HCT116 (cell line): ENCODE results near the gene BST1. TPM values are rescaled to one million over a fixed set of nuclear protein-coding genes. Genes with fewer than 3 reads are reported as not detected.

ENCODE experiments used
- ATAC-seq: fragments of 200-7000 bp; cut with Tn5 transposase; 2 replicates; pipeline ENCODE4 v1.9.1; 2020; ENCODE audit warnings: mild to moderate bottlenecking, moderate library complexity
- BruUV-seq: library from RNA; stranded (reverse); fragments of 400-500 nt; replicated peaks from 2 replicates; lab custom pipeline; 2021; lab: Mats Ljungman, UMichigan
- CTCF ChIA-PET: fragments of 300-600 bp; sonication (Branson Sonifier 250); formaldehyde crosslinking; loops from one replicate; lab custom pipeline; 2021; ENCODE audit warnings: antibody characterized with exemption; lab: Charles Lee
- POLR2A ChIA-PET: fragments of 300-600, 350-600 bp; sonication (Branson Sonifier 250); formaldehyde crosslinking; loops from one replicate; lab custom pipeline; 2021; ENCODE audit warnings: antibody characterized with exemption; lab: Charles Lee
- RAD21 ChIA-PET, 2 experiments: fragments of 300-600 bp; sonication (Branson Sonifier 250); formaldehyde crosslinking; loops; one replicate each; lab custom pipeline; 2023; ENCODE audit warnings: low total read pairs in 2 of 2; ENCODE audit not compliant: uncharacterized antibody in 2 of 2, unreplicated experiment in 2 of 2, low non-redundant PET in 1 of 2; lab: Charles Lee
- DNase-seq: peaks from one replicate; pipeline ENCODE4 v3.0.0-alpha.2; 2010; ENCODE audit warnings: low read depth, low spot score
- H2AFZ ChIP-seq: fragments of 200-600 bp; shearing (Covaris generic), sonication (generic); 2 replicates; pipeline ENCODE4 v1.6.1; 2017; ENCODE audit warnings: low read depth, mixed run types, mixed read lengths, antibody characterized with exemption, low read length; ENCODE audit not compliant: poor library complexity, severe bottlenecking
- H3K27ac ChIP-seq: 2 replicates; pipeline ENCODE4 v1.5.1; 2012; ENCODE audit warnings: low read depth, low read length
- H3K27me3 ChIP-seq: fragments of 200-600 bp; sonication (generic); 2 replicates; pipeline ENCODE4 v1.6.1; 2016; ENCODE audit warnings: mixed run types, low read length, mixed read lengths; ENCODE audit not compliant: insufficient read depth
- H3K36me3 ChIP-seq, 2 experiments: fragments of 200-500 bp in 1 of 2; fragments of 200-600 bp in 1 of 2; sonication (Bioruptor generic) in 1 of 2; sonication (generic) in 1 of 2; 2 replicates each; pipeline versions ENCODE4 v1.5.1 to v1.6.1; 2014 to 2016; ENCODE audit warnings: low read length in 2 of 2, inconsistent platforms in 1 of 2, mixed read lengths in 1 of 2, mixed run types in 1 of 2; ENCODE audit not compliant: insufficient read depth in 2 of 2, control insufficient read depth in 1 of 2
- H3K4me1 ChIP-seq, 2 experiments: fragments of 200-600 bp in 1 of 2; sonication (generic) in 1 of 2; 2 replicates each; pipeline versions ENCODE4 v1.5.1 to v1.6.1; 2012 to 2017; ENCODE audit warnings: low read length in 2 of 2, inconsistent platforms in 1 of 2, mild to moderate bottlenecking in 1 of 2, mixed read lengths in 1 of 2, mixed run types in 1 of 2, moderate library complexity in 1 of 2; ENCODE audit not compliant: insufficient read depth in 2 of 2, control insufficient read depth in 1 of 2
- H3K4me2 ChIP-seq: fragments of 200-600 bp; sonication (generic); 2 replicates; pipeline ENCODE4 v1.6.1; 2017; ENCODE audit warnings: mixed run types, low read length, mixed read lengths
- H3K4me3 ChIP-seq, 2 experiments: fragments of 200-600 bp in 1 of 2; sonication (generic) in 1 of 2; replicated peaks in 1 of 2; 2 replicates each; pipeline ENCODE4 v1.5.1; 2011 to 2016; ENCODE audit warnings: low read length in 2 of 2, control low read depth in 1 of 2, low read depth in 1 of 2, mild to moderate bottlenecking in 1 of 2, mixed read lengths in 1 of 2, mixed run types in 1 of 2
- H3K79me2 ChIP-seq: fragments of 200-600 bp; sonication (generic); 2 replicates; pipeline ENCODE4 v1.6.1; 2017; ENCODE audit warnings: mild to moderate bottlenecking, mixed run types, low read length, moderate library complexity, mixed read lengths; ENCODE audit not compliant: insufficient read depth
- H3K9ac ChIP-seq: fragments of 200-600 bp; sonication (generic); 2 replicates; pipeline ENCODE4 v1.6.1; 2016; ENCODE audit warnings: low read length, mixed read lengths
- H3K9me2 ChIP-seq: fragments of 200-600 bp; sonication (generic), shearing (Covaris generic); 2 replicates; pipeline ENCODE4 v1.6.1; 2017; ENCODE audit warnings: mixed run types, mild to moderate bottlenecking, moderate library complexity; ENCODE audit not compliant: insufficient read depth
- H3K9me3 ChIP-seq, 2 experiments: fragments of 200-500 bp in 1 of 2; fragments of 200-600 bp in 1 of 2; sonication (Bioruptor generic) in 1 of 2; sonication (generic) in 1 of 2; 2 replicates each; pipeline ENCODE4 v1.6.1; 2014 to 2017; ENCODE audit warnings: low read length in 2 of 2, mixed read lengths in 2 of 2, inconsistent platforms in 1 of 2, low read depth in 1 of 2, mild to moderate bottlenecking in 1 of 2, mixed run types in 1 of 2, moderate library complexity in 1 of 2; ENCODE audit not compliant: control insufficient read depth in 1 of 2, insufficient read depth in 1 of 2
- H4K20me1 ChIP-seq: fragments of 200-600 bp; sonication (generic), shearing (Covaris generic); 2 replicates; pipeline ENCODE4 v1.6.1; 2017; ENCODE audit warnings: mixed run types, mild to moderate bottlenecking, moderate library complexity; ENCODE audit not compliant: insufficient read depth
- CBX3 ChIP-seq: IDR thresholded peaks from 2 replicates; pipeline ENCODE4 v1.6.1; 2012; ENCODE audit warnings: low read depth
- EGR1 ChIP-seq: IDR thresholded peaks from 2 replicates; pipeline ENCODE4 v1.6.1; 2012; ENCODE audit warnings: low read depth
- FOSL1 ChIP-seq: IDR thresholded peaks from 2 replicates; pipeline ENCODE4 v1.6.1; 2012; ENCODE audit warnings: low read depth
- JUND ChIP-seq: IDR thresholded peaks from 2 replicates; pipeline ENCODE4 v1.6.1; 2012
- RAD21 ChIP-seq: IDR thresholded peaks from 2 replicates; pipeline ENCODE4 v1.6.1; 2012; ENCODE audit warnings: low read depth, mild to moderate bottlenecking
- SIN3A ChIP-seq: IDR thresholded peaks from 2 replicates; pipeline ENCODE4 v1.6.1; 2012; ENCODE audit warnings: low read depth
- SP1 ChIP-seq: IDR thresholded peaks from 2 replicates; pipeline ENCODE4 v1.6.1; 2012; ENCODE audit warnings: low read depth
- SRF ChIP-seq: IDR thresholded peaks from 2 replicates; pipeline ENCODE4 v1.6.1; 2012; ENCODE audit warnings: low read depth
- YY1 ChIP-seq: IDR thresholded peaks from 2 replicates; pipeline ENCODE4 v1.6.1; 2011; ENCODE audit warnings: low read length, low read depth, moderate library complexity, mild to moderate bottlenecking; ENCODE audit not compliant: insufficient replicate concordance; ENCODE audit errors: extremely low read depth
- ZFX ChIP-seq: fragments of 450-650 bp; IDR thresholded peaks from 2 replicates; pipeline ENCODE4 v1.6.1; 2017
- ZNF274 ChIP-seq: fragments of 200-500 bp; sonication (Bioruptor generic); IDR thresholded peaks from 2 replicates; pipeline ENCODE4 v1.6.1; 2014; ENCODE audit warnings: mild to moderate bottlenecking, low read depth, low read length, inconsistent platforms
- intact Hi-C: fragments of 100-400 bp; cut with micrococcal nuclease; formaldehyde crosslinking; loops from 2 replicates; pipeline ENCODE4 v1.10.0; 2022
- total RNA-seq: library from RNA; stranded (reverse); gene quantifications from one replicate; pipeline ENCODE4 v1.2.1, GENCODE V29; 2021; ENCODE audit not compliant: unreplicated experiment
- TF ChIP-seq, protein P1 (sequence below): IDR thresholded peaks from 2 replicates; pipeline ENCODE4 v1.6.1; 2012
- TF ChIP-seq, protein P2 (sequence below): IDR thresholded peaks from 2 replicates; pipeline ENCODE4 v1.6.1; 2012; ENCODE audit warnings: low read depth
- TF ChIP-seq, protein P3 (sequence below): IDR thresholded peaks from 2 replicates; pipeline ENCODE4 v1.6.1; 2012

The BST1 gene
- total RNA-seq, 1 experiment from 2014 or later, result 0.44 TPM

DNA sequence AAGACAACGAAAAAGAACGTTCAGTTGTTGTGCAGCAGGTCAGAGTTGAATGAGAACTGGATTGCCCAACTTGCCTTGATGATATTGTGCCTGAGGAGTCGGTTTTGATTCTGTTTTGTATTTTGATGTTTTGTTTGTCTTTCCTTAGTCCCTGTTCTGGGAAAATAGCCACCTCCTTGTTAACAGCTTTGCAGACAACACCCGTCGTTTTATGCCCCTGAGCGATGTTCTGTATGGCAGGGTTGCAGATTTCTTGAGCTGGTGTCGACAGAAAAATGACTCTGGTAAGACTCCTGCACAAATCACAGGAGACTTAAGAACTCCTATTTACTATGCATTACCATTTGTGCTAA lies 4.5 kb downstream of the BST1 start:
- no TSS peak for BruUV-seq
- Histone ChIP-seq H3K36me3 (no peaks in the 10 kb centered on the region), H3K9me2 (no peaks in the 10 kb centered on the region), H4K20me1 (no peaks in the 10 kb centered on the region), H2AFZ (no peak overlapping the region), H3K4me2 (no peak overlapping the region), H3K9me3 (no peaks in the 10 kb centered on the region), H3K4me3 (no peak overlapping the region), H3K9ac (no peak overlapping the region), H3K79me2 (no peaks in the 10 kb centered on the region), H3K27ac (no peak overlapping the region), H3K4me1 (no peaks in the 10 kb centered on the region), H3K27me3 (no peaks in the 10 kb centered on the region)
- DNase-seq, result no peak
- ChIA-PET POLR2A (no interaction called here), RAD21 (no interaction called here), CTCF (no interaction called here)
- intact Hi-C loops, result no loop called here
- no peak for ATAC-seq
- TF ChIP-seq, protein P1, sequence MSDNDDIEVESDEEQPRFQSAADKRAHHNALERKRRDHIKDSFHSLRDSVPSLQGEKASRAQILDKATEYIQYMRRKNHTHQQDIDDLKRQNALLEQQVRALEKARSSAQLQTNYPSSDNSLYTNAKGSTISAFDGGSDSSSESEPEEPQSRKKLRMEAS, result no peak
- TF ChIP-seq, protein P2, sequence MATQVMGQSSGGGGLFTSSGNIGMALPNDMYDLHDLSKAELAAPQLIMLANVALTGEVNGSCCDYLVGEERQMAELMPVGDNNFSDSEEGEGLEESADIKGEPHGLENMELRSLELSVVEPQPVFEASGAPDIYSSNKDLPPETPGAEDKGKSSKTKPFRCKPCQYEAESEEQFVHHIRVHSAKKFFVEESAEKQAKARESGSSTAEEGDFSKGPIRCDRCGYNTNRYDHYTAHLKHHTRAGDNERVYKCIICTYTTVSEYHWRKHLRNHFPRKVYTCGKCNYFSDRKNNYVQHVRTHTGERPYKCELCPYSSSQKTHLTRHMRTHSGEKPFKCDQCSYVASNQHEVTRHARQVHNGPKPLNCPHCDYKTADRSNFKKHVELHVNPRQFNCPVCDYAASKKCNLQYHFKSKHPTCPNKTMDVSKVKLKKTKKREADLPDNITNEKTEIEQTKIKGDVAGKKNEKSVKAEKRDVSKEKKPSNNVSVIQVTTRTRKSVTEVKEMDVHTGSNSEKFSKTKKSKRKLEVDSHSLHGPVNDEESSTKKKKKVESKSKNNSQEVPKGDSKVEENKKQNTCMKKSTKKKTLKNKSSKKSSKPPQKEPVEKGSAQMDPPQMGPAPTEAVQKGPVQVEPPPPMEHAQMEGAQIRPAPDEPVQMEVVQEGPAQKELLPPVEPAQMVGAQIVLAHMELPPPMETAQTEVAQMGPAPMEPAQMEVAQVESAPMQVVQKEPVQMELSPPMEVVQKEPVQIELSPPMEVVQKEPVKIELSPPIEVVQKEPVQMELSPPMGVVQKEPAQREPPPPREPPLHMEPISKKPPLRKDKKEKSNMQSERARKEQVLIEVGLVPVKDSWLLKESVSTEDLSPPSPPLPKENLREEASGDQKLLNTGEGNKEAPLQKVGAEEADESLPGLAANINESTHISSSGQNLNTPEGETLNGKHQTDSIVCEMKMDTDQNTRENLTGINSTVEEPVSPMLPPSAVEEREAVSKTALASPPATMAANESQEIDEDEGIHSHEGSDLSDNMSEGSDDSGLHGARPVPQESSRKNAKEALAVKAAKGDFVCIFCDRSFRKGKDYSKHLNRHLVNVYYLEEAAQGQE, result no peak
- TF ChIP-seq ZFX (no peak), RAD21 (no peak), SRF (no peak)
- TF ChIP-seq, protein P3, sequence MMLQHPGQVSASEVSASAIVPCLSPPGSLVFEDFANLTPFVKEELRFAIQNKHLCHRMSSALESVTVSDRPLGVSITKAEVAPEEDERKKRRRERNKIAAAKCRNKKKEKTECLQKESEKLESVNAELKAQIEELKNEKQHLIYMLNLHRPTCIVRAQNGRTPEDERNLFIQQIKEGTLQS, result no peak

DNA sequence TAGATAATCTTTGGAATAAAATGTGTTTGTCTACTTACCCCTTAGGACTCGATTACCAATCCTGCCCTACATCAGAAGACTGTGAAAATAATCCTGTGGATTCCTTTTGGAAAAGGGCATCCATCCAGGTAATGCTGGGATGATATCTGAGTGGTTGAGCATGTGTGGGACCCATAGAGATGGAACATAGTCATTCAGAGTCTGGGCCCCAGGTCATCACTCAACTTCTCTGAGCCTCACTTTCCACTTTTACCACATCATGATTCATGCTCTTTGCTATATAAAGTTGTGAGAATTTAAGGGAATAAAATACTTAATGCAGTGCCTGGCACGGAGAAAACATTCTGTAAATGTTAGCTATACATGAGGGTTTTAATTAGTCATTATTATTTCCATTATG lies 8.9 kb downstream of the BST1 start:
- Histone ChIP-seq H3K27ac (no peak overlapping the region), H3K4me1 (no peaks in the 10 kb centered on the region), H3K9me2 (no peaks in the 10 kb centered on the region), H4K20me1 (no peaks in the 10 kb centered on the region), H2AFZ (no peak overlapping the region), H3K4me3 (no peak overlapping the region), H3K79me2 (no peaks in the 10 kb centered on the region), H3K9ac (no peak overlapping the region), H3K27me3 (no peaks in the 10 kb centered on the region), H3K9me3 (no peaks in the 10 kb centered on the region), H3K4me2 (no peak overlapping the region), H3K36me3 (no peaks in the 10 kb centered on the region)
- no peak for ATAC-seq
- ChIA-PET POLR2A (interaction anchor here (1.1 kb wide), 1 partner anchor 30 kb away, joined by 3 read pairs; the partner anchor contains the start of gene FAM200B), CTCF (no interaction called here), RAD21 (no interaction called here)
- intact Hi-C loops, result no loop called here
- BruUV-seq, result no TSS peak
- no peak for DNase-seq
- TF ChIP-seq CBX3 (no peak), SP1 (no peak), YY1 (no peak), EGR1 (no peak), RAD21 (no peak), ZNF274 (no peak), SIN3A (no peak), FOSL1 (no peak), JUND (no peak), ZFX (no peak)
- TF ChIP-seq, protein P1, result no peak
- TF ChIP-seq, protein P2, result no peak
